HG02981 (cell line): ENCODE data around the gene GPX4.

Experiments
- ATAC-seq: cut with Tn5 transposase; IDR thresholded peaks from one replicate; pipeline ENCODE4 v1.9.1; 2021; ENCODE audit warnings: mild to moderate bottlenecking, moderate library complexity; ENCODE audit not compliant: unreplicated experiment

The GPX4 gene

GRCh38 chr19:1147934-1148549 lies 44.2 kb downstream of the GPX4 start:
- no peak for ATAC-seq

GRCh38 chr19:1149259-1150045 lies 45.7 kb downstream of the GPX4 start:
- no peak for ATAC-seq

GRCh38 chr19:1150333-1151036 lies 46.7 kb downstream of the GPX4 start:
- no peak for ATAC-seq

GRCh38 chr19:1151037-1151724 lies 47.4 kb downstream of the GPX4 start:
- ATAC-seq: no peak

- no peak for ATAC-seq
Measured at GRCh38 chr19:1151917-1152587, 48.3 kb downstream of the GPX4 start.

- ATAC-seq: no peak
Measured at GRCh38 chr19:1153891-1154730, 50.3 kb downstream of the GPX4 start.

GRCh38 chr19:1154731-1155351 lies 51.0 kb downstream of the GPX4 start:
- no peak for ATAC-seq

- no peak for ATAC-seq
Measured at GRCh38 chr19:1155352-1156304, 51.8 kb downstream of the GPX4 start.
